ENCODE data around the gene UBE2QL1. TPM values are rescaled to one million over a fixed set of nuclear protein-coding genes. Genes with fewer than 3 reads are reported as not detected.

The UBE2QL1 gene
- total and polyA plus RNA-seq, 2 of the 8 experiments (the other 6 are each of a cell fraction or from before 2014, with no cell fraction given), result 0.43 to 0.65 TPM

- Histone ChIP-seq H2BK120ac (replicated peaks; ENCODE audit: low read depth, low read length) (no peak overlapping the region), H3K27ac (ENCODE audit: low read depth, low read length) (no peak overlapping the region), H4K91ac (replicated peaks; ENCODE audit: insufficient read length, low read length) (peak overlapping the region; percentile 71), H3K36me3 (ENCODE audit: control insufficient read depth in 2 of 4, insufficient read depth in 4 of 4, low read length in 3 of 4) (no peaks in the 10 kb centered on the region), H3K4ac (replicated peaks; ENCODE audit: insufficient read length, low read depth, low read length) (no peak overlapping the region), H3K14ac (ENCODE audit: insufficient read length) (no peak overlapping the region), H2AK5ac (ENCODE audit: low read depth, low read length) (no peak overlapping the region), H3K4me2 (ENCODE audit: insufficient read depth in 1 of 2, low read depth in 2 of 2, low read length in 2 of 2) (no peak overlapping the region), H3K79me2 (ENCODE audit: control insufficient read depth in 1 of 2, insufficient read depth in 2 of 2, low read length in 2 of 2) (no peaks in the 10 kb centered on the region), H4K20me1 (replicated peaks in 1 of 2; ENCODE audit: control insufficient read depth in 1 of 2, insufficient read depth in 2 of 2, low read length in 2 of 2) (no peaks in the 10 kb centered on the region), H3K23ac (ENCODE audit: insufficient read length) (no peak overlapping the region), H2BK20ac (ENCODE audit: low read length) (no peak overlapping the region), H3K9ac (replicated peaks in 1 of 4; ENCODE audit: extremely low read depth in 1 of 4, low read depth in 3 of 4, low read length in 3 of 4) (no peak overlapping the region; a peak in 1 of 7 replicates), H4K5ac (ENCODE audit: insufficient read length, low read depth, low read length) (no peak overlapping the region), H3K56ac (replicated peaks; ENCODE audit: insufficient read length, low read depth, low read length) (no peak overlapping the region), H2BK12ac (ENCODE audit: low read depth, low read length) (no peak overlapping the region), H2BK15ac (ENCODE audit: low read length) (no peak overlapping the region), H3K4me1 (replicated peaks in 1 of 4; ENCODE audit: control insufficient read depth in 3 of 4, insufficient read depth in 4 of 4, low read length in 3 of 4) (no peaks in the 10 kb centered on the region), H3K18ac (ENCODE audit: extremely low read depth, low read length) (no peak overlapping the region), H3K4me3 (ENCODE audit: extremely low read depth in 1 of 4, insufficient read depth in 2 of 4, low read depth in 3 of 4, low read length in 4 of 4) (no peak overlapping the region), H3K27me3 (replicated peaks in 1 of 4; ENCODE audit: control insufficient read depth in 3 of 4, extremely low read depth in 1 of 4, insufficient read depth in 3 of 4, low read length in 3 of 4) (no peaks in the 10 kb centered on the region), H3K23me2 (ENCODE audit: low read depth, low read length) (no peaks in the 10 kb centered on the region; the same call in 1 of the 2 replicates), H3K9me3 (ENCODE audit: insufficient read depth in 2 of 2, low read depth in 1 of 2, low read length in 1 of 2) (peaks cover 0 to 4% of the 10 kb centered on the region in 2 experiments; a peak in 1 of 4 replicates), H4K8ac (ENCODE audit: extremely low read depth, insufficient read depth, low read length) (no peak overlapping the region; the same call in 1 of the 2 replicates), H2AFZ (ENCODE audit: low read length) (no peak overlapping the region), H3K79me1 (ENCODE audit: low read depth, low read length) (no peaks in the 10 kb centered on the region), H2BK5ac (ENCODE audit: low read depth, low read length) (no peak overlapping the region)
- no peak for DNase-seq (ENCODE audit: low read depth in 1 of 2, low spot score in 2 of 2)
- WGBS, 2 experiments (ENCODE audit: extremely low coverage in 1 of 2, insufficient coverage in 1 of 2, insufficient read length in 1 of 2, insufficient replicate concordance in 2 of 2, low coverage in 1 of 2, low lambda C conversion rate in 2 of 2, missing lambda C conversion rate in 1 of 2), result 88% methylated on average over 12 of the region's 13 CpGs; no CpG with 5 or more reads in 1 of the 2 experiments
- ChIA-PET CTCF (ENCODE audit: partially characterized antibody) (no interaction called here), POLR2A (ENCODE audit: partially characterized antibody) (no interaction called here)
- TF ChIP-seq CBX5 (IDR thresholded peaks at IDR 0.05; ENCODE audit: low read depth, low read length), result no peak
- TF ChIP-seq KDM1A (IDR thresholded peaks at IDR 0.05; ENCODE audit: borderline replicate concordance, low read length), result no peak
- TF ChIP-seq SP1 (IDR thresholded peaks at IDR 0.05; ENCODE audit: low read depth, low read length), result no peak
- no peak for TF ChIP-seq RFX5 (IDR thresholded peaks at IDR 0.05; ENCODE audit: borderline replicate concordance, low read depth, low read length)
- no peak for TF ChIP-seq TEAD4 (IDR thresholded peaks at IDR 0.05; ENCODE audit: low read depth, low read length)
- no peak for FAIRE-seq
These were observed 48.4 kb upstream of the UBE2QL1 start for GRCh38 chr5:6399980-6400910.

Data from H1 (cell line).